K562 (cell line): Measurements from ENCODE around the gene USP5. TPM values are rescaled to one million over a fixed set of nuclear protein-coding genes. Genes with fewer than 3 reads are reported as not detected.

Source experiments
- GTF2E2 ChIP-seq: fragments of 200-800 bp; sonication (Bioruptor generic); IDR thresholded peaks from 2 replicates; pipeline ENCODE4 v1.6.1; 2016; ENCODE audit warnings: missing genetic modification characterization, missing compliant biosample characterization
- MEIS2 ChIP-seq: fragments of 450-650 bp; IDR thresholded peaks from 2 replicates; pipeline ENCODE4 v1.6.1; 2014; ENCODE audit warnings: mild to moderate bottlenecking; ENCODE audit not compliant: partially characterized antibody
- PML ChIP-seq: IDR thresholded peaks from 2 replicates; pipeline ENCODE4 v1.6.1; 2012; ENCODE audit warnings: low read length, inconsistent platforms
- ZNF239 ChIP-seq: fragments of 250-450 bp; sonication (Bioruptor Pico); IDR thresholded peaks from 2 replicates; pipeline ENCODE4 v1.4.0; 2020; ENCODE audit warnings: mild to moderate bottlenecking
- polyA plus RNA-seq, 8 experiments: library from polyadenylated mRNA; depleted of rRNA in 4 of 8; stranded (reverse) in 5 of 8; unstranded in 3 of 8; fragments of >200 nt; fragmentation: Nextera tagmentation in 2 of 8; fragmentation: Illumina TruSeq in 1 of 8; extraction: Ambion mirVana in 2 of 8; extraction: Trizol in 1 of 8; gene quantifications; 2 replicates each; pipeline versions ENCODE4 v1.2.1 to v1.2.3, GENCODE V29; 2011 to 2014; ENCODE audit warnings: inconsistent platforms in 1 of 8, missing spikeins in 1 of 8
- total RNA-seq, 7 experiments: library from RNA; depleted of rRNA in 6 of 7; stranded (reverse); fragments of >200 nt in 6 of 7; fragmentation: Illumina TruSeq in 2 of 7; extraction: Trizol in 2 of 7; gene quantifications; 2 replicates each; pipeline versions ENCODE4 v1.2.1 to v1.2.3, GENCODE V29; 2011 to 2021; ENCODE audit warnings: low replicate concordance in 1 of 7
- TF ChIP-seq, protein P1 (sequence below): fragments of 200-600 bp; sonication (generic); IDR thresholded peaks from one replicate; pipeline ENCODE4 v1.6.1; 2012; ENCODE audit warnings: mild to moderate bottlenecking, low read depth, low read length, inconsistent platforms
- TF ChIP-seq, protein P2 (sequence below), 2 experiments: fragments of 450-650 bp; formaldehyde crosslinking in 1 of 2; IDR thresholded peaks; 2 replicates each; pipeline versions ENCODE4 v1.4.0 to v1.6.1; 2014 to 2020; ENCODE audit warnings: mild to moderate bottlenecking in 2 of 2, borderline replicate concordance in 1 of 2, low read depth in 1 of 2
- TF ChIP-seq, protein P3 (sequence below): fragments of 450-650 bp; IDR thresholded peaks from 2 replicates; pipeline ENCODE4 v1.6.1; 2016; ENCODE audit warnings: missing biosample characterization, missing genetic modification characterization

The USP5 gene
- total and polyA plus RNA-seq, 9 of the 15 experiments (the other 6 are each of a cell fraction or from before 2014, with no cell fraction given) = 1.4 to 107 (median 48.6) TPM

DNA sequence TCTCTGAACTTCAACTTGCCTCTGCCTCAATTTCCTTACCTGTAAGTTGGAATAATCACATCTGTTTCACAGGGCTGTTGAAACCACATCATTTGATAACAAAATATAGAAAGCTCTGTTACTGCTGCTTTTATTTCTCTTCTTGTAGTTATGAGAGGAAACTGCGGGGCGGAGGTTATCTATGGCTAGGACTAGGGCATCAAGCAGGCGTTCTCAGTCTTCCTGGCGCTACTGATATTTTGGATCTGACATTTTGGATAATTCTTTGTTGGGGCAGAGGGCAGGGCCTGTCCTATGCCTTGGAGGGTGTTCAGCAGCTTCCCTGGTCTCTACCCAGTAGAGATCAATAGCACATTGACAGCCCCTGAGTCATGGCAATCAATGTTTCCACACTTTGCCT, 19.8 kb upstream of the USP5 start (continued):
- TF ChIP-seq, protein P1, sequence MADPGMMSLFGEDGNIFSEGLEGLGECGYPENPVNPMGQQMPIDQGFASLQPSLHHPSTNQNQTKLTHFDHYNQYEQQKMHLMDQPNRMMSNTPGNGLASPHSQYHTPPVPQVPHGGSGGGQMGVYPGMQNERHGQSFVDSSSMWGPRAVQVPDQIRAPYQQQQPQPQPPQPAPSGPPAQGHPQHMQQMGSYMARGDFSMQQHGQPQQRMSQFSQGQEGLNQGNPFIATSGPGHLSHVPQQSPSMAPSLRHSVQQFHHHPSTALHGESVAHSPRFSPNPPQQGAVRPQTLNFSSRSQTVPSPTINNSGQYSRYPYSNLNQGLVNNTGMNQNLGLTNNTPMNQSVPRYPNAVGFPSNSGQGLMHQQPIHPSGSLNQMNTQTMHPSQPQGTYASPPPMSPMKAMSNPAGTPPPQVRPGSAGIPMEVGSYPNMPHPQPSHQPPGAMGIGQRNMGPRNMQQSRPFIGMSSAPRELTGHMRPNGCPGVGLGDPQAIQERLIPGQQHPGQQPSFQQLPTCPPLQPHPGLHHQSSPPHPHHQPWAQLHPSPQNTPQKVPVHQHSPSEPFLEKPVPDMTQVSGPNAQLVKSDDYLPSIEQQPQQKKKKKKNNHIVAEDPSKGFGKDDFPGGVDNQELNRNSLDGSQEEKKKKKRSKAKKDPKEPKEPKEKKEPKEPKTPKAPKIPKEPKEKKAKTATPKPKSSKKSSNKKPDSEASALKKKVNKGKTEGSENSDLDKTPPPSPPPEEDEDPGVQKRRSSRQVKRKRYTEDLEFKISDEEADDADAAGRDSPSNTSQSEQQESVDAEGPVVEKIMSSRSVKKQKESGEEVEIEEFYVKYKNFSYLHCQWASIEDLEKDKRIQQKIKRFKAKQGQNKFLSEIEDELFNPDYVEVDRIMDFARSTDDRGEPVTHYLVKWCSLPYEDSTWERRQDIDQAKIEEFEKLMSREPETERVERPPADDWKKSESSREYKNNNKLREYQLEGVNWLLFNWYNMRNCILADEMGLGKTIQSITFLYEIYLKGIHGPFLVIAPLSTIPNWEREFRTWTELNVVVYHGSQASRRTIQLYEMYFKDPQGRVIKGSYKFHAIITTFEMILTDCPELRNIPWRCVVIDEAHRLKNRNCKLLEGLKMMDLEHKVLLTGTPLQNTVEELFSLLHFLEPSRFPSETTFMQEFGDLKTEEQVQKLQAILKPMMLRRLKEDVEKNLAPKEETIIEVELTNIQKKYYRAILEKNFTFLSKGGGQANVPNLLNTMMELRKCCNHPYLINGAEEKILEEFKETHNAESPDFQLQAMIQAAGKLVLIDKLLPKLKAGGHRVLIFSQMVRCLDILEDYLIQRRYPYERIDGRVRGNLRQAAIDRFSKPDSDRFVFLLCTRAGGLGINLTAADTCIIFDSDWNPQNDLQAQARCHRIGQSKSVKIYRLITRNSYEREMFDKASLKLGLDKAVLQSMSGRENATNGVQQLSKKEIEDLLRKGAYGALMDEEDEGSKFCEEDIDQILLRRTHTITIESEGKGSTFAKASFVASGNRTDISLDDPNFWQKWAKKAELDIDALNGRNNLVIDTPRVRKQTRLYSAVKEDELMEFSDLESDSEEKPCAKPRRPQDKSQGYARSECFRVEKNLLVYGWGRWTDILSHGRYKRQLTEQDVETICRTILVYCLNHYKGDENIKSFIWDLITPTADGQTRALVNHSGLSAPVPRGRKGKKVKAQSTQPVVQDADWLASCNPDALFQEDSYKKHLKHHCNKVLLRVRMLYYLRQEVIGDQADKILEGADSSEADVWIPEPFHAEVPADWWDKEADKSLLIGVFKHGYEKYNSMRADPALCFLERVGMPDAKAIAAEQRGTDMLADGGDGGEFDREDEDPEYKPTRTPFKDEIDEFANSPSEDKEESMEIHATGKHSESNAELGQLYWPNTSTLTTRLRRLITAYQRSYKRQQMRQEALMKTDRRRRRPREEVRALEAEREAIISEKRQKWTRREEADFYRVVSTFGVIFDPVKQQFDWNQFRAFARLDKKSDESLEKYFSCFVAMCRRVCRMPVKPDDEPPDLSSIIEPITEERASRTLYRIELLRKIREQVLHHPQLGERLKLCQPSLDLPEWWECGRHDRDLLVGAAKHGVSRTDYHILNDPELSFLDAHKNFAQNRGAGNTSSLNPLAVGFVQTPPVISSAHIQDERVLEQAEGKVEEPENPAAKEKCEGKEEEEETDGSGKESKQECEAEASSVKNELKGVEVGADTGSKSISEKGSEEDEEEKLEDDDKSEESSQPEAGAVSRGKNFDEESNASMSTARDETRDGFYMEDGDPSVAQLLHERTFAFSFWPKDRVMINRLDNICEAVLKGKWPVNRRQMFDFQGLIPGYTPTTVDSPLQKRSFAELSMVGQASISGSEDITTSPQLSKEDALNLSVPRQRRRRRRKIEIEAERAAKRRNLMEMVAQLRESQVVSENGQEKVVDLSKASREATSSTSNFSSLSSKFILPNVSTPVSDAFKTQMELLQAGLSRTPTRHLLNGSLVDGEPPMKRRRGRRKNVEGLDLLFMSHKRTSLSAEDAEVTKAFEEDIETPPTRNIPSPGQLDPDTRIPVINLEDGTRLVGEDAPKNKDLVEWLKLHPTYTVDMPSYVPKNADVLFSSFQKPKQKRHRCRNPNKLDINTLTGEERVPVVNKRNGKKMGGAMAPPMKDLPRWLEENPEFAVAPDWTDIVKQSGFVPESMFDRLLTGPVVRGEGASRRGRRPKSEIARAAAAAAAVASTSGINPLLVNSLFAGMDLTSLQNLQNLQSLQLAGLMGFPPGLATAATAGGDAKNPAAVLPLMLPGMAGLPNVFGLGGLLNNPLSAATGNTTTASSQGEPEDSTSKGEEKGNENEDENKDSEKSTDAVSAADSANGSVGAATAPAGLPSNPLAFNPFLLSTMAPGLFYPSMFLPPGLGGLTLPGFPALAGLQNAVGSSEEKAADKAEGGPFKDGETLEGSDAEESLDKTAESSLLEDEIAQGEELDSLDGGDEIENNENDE = no peak
- TF ChIP-seq ZNF239 (CRISPR knock-in tag) (no peak), GTF2E2 (tag) (no peak), MEIS2 (no peak), PML (no peak)
- TF ChIP-seq, protein P2, sequence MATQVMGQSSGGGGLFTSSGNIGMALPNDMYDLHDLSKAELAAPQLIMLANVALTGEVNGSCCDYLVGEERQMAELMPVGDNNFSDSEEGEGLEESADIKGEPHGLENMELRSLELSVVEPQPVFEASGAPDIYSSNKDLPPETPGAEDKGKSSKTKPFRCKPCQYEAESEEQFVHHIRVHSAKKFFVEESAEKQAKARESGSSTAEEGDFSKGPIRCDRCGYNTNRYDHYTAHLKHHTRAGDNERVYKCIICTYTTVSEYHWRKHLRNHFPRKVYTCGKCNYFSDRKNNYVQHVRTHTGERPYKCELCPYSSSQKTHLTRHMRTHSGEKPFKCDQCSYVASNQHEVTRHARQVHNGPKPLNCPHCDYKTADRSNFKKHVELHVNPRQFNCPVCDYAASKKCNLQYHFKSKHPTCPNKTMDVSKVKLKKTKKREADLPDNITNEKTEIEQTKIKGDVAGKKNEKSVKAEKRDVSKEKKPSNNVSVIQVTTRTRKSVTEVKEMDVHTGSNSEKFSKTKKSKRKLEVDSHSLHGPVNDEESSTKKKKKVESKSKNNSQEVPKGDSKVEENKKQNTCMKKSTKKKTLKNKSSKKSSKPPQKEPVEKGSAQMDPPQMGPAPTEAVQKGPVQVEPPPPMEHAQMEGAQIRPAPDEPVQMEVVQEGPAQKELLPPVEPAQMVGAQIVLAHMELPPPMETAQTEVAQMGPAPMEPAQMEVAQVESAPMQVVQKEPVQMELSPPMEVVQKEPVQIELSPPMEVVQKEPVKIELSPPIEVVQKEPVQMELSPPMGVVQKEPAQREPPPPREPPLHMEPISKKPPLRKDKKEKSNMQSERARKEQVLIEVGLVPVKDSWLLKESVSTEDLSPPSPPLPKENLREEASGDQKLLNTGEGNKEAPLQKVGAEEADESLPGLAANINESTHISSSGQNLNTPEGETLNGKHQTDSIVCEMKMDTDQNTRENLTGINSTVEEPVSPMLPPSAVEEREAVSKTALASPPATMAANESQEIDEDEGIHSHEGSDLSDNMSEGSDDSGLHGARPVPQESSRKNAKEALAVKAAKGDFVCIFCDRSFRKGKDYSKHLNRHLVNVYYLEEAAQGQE (IDR thresholded peaks at IDR 0.05; ENCODE audit: borderline replicate concordance) = no peak
- TF ChIP-seq, protein P2 (CRISPR knock-in tag; IDR thresholded peaks at IDR 0.05; ENCODE audit: low read depth) = no peak
- TF ChIP-seq, protein P3, sequence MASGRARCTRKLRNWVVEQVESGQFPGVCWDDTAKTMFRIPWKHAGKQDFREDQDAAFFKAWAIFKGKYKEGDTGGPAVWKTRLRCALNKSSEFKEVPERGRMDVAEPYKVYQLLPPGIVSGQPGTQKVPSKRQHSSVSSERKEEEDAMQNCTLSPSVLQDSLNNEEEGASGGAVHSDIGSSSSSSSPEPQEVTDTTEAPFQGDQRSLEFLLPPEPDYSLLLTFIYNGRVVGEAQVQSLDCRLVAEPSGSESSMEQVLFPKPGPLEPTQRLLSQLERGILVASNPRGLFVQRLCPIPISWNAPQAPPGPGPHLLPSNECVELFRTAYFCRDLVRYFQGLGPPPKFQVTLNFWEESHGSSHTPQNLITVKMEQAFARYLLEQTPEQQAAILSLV (tag) = no peak
